Stimulated activated CD4-positive, alpha-beta T cell treated with anti-CD3 and anti-CD28 coated beads, Interleukin-1b, Interleukin-23, amount 100 ng/mL, for 1 hour (primary cell): ENCODE measurements around the gene PPP1R13L.

Experiments
- DNase-seq, 2 donors: peaks; one replicate each; pipeline ENCODE4 v3.0.0-alpha.2; 2020; ENCODE audit warnings: low read depth in 2 of 2

PPP1R13L gene

DNA sequence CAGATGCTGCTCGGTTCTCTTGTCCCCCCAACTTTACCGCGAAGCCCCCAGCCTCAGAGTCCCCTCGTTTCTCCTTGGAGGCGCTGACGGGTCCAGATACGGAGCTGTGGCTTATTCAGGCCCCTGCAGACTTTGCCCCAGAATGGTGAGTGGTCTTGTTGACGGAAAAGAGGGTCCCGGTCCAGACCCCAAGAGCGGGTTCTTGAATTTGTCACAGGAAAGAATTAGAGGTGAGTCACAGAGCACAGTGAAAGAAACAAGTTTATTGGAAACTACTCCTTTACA is 2.2 kb upstream of the PPP1R13L start:
- no peak for DNase-seq

- peak; percentile 37 to 59 for DNase-seq
These were observed 1.6 kb upstream of the PPP1R13L start, which contains the start of gene POLR1G for GRCh38 chr19:45406226-45407090. Gene POLR1G (plus strand): TSS chr19:45406644. CDS start chr19:45406697, 53 bp downstream.

DNA sequence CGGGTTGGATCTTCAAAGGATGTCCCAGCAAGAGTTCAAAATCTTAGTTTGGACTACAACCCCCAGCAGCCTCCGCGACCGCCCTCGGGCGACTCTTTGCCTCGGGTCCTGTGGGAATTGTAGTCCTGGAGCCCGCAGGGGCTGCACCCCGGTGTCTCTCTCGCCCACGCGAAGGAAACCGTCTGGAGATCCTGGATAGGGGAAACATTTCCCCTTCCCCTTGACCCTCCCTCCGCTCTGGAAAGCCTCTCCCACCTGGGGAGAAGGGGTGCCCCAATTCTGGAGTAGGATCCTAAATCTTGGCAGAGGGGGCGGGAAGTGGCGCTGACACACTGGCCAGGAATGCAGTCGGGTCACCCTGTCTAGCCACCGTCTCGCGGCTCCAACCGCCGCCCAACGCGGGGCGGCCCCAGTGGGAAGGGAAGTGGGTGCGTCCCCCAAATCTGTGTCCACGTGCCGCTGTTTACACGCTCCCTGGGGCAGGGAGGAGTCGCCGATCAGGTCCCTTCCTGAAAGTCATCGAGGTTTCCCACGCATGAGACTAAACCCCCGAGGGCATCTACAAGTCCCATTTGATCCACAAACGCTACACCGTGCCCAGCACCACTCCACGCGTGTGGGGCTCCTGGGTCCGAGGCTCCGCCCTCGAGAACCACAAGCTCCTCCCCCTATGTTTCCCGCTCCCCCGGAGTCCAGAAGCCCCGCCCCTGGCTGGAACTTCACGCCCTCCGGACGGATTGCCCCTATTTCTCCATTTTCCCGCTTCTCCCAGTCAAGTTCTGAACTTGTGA is 761 bp upstream of the PPP1R13L start:
- DNase-seq: peak; percentile 39 to 60

- no peak for DNase-seq
These were observed 900 bp downstream of the PPP1R13L start for GRCh38 chr19:45403781-45404556.

DNA sequence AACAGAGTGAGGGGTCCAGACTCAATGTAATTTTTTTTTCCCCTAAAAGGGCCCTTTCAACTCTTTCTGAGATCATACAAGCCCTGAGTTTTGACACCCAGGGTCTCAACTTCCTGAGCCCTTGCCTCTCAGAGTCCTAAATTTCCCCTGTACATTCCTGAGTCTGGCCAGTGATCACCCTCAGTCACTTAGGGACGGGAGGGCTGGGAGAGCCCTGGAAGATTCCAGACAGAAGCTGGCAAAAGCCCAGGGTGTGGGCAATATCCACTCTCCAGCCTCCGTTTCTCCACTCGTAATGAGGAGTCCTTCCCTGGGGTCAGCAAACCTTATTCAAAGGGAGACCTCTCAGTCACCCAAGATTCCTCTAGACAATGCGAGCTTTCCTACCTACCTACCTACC is 1.6 kb downstream of the PPP1R13L start:
- no peak for DNase-seq

- DNase-seq: no peak
These were observed 2.4 kb downstream of the PPP1R13L start for GRCh38 chr19:45402298-45403061.

- DNase-seq: no peak
These were observed 3.1 kb downstream of the PPP1R13L start for GRCh38 chr19:45401815-45402214.

DNA sequence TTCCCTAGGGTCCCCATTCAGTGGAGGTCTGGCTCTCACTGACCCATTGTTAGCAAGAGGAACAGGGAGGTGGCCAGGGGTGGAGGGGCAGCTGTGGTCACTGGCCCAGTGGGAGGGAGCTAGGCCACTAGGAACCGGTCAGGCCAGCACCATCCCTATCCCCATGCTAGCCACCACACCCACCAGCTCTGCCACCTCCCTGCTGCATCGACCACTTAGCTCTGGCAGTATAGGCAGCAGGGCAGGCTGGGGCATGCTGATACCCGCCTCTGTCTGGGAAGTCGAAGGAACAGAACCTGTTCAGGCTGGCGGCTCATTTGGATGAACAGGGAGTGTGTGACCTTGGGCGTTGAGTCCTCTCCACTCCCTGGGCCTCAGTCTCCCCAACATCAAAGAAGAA is 4.7 kb downstream of the PPP1R13L start:
- no peak for DNase-seq

- no peak for DNase-seq
These were observed 8.8 kb downstream of the PPP1R13L start for GRCh38 chr19:45395821-45396617.

DNA sequence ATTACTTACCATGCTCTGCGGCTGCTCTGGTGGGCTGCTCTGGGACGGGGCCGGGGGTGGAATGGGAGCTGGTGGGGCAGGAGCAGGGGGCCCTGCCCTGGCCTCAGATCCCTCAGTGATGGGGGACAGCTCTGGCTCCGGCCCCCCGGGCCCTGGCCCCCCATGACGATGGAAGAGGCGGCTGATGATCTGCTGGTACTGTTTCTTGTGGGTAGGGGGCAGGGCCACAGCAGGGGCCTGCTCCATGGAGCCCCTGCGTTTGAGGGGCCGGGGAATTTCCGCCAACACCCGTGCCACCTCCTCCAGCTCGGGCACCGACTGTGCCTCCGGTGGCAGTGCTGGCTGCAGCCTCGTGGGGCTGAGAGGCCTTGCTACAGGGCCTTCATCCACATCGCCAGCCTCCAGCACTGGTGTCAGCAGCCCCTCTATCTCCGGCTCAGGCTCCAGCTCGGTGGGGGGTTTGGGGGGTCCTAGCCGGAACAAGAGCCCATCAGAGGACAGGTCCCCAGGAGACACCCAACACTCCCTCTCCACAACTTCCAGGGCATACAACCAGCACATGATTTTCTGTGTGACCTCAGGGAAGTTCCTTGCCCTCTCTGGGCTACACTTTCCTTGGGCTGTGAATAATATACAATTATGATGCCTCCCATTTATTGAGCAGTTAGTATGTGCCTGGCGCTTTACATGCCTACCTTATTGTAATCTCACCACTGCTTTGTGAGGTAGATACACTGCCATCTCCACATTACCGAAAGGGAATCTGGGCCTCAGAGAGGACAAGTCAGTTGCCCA is 12.8 kb downstream of the PPP1R13L start:
- no peak for DNase-seq

DNA sequence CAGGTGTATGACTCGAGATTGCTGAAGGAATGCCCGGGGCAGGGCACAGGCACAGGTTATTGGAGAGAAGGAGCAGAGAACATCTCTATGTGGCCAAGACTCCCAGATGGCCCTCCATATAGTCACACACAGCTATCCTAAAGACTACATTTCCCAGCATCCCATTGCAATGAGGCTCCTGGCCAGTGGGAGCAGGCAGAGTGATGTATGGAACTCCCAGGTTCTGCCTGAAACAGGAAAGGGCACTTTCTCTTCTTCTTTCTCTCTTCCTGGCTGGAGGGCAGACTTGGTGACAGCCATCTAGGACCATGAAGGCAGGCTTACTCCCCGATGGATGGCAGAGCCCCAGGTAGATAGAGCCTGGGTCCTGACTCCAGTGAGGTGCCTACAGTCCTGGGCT is 13.5 kb downstream of the PPP1R13L start:
- DNase-seq: no peak

- DNase-seq: no peak
These were observed 19.3 kb downstream of the PPP1R13L start for GRCh38 chr19:45385392-45386221.

DNA sequence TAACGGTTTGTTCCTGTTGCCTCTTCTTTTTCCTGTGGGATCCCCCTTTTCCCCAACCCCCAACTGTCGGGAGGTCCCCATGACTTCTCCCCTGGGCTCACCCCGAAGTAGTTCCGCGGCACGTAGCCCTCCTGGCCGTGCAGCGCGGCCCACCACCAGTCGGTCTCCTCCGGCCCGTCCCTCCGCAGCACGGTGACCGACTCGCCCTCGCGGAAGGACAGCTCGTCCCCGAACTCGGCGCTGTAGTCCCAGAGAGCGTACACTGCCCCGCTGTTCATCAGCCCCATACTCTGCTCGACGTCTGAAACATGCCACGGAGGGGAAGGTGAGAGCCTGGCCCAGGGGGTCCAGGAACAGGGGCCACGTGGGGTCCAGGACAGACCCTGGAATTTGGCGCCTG is 22.4 kb downstream of the PPP1R13L start:
- no peak for DNase-seq

DNA sequence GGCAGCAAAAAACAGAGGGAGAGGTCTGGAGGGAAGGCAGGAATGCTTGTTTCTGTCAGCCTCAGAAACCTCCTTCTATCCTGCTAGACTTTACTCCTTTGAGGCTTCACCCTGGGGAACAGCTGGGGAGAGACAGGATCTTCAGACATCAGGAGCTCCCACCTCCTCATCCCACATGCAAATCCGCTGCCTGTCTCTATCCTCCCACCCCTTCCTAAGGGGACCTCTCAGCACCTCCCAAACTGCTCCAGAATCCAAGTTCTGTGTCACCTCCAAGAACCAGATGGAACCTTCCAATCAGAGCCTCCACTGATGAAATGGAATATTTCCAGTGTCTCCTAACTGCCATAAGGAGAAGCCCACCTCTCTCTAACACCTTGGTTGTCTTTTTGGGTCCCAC is 24.8 kb downstream of the PPP1R13L start:
- DNase-seq: no peak

DNA sequence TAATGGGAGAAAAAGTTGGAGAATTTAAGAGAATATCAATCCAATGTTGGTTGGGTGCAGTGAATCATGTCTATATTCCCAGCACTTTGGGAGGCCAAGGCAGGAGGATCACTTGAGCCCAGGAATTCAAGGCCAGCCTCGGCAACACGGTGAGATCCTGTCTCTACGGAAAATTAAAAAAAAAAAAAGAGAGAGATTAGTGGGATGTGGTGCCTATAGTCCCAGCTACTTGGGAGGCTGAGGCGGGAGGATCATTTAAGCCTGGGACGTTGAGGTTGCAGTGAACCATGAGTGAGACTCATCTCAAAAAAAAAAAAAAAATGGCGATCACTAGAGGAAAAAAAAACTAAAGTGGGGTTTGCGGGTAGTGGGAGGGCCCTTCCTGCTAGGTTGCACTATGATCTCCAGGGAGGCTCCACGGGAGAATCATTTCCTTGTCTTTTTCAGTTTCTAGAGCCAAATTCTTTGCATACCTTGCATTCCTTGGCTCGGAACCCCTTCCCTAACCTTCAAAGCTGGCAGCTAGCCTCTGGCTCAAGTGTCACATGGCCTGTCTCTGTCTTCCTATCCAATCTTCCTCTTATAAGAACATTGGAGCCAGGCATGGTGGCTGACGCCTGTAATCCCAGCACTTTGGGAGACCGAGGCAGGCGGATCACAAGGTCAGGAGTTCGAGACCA is 28.7 kb downstream of the PPP1R13L start:
- no peak for DNase-seq

GRCh38 chr19:45370410-45371204 is 34.3 kb downstream of the PPP1R13L start, which contains the start of gene ERCC2:
Gene ERCC2 (minus strand): TSS chr19:45370573. CDS start chr19:45370540, 33 bp downstream.
- DNase-seq: peak; percentile 99

GRCh38 chr19:45368737-45369340 is 36.0 kb downstream of the PPP1R13L start:
- no peak for DNase-seq
